GM21526 (cell line): ENCODE results near the gene CCDC187.

Experiments
- ATAC-seq: cut with Tn5 transposase; IDR thresholded peaks from one replicate; pipeline ENCODE4 v1.9.1; 2021; ENCODE audit warnings: moderate library complexity; ENCODE audit not compliant: unreplicated experiment, low FRiP score

CCDC187 gene

GRCh38 chr9:136314056-136314416 is 10.1 kb upstream of the CCDC187 start:
- no peak for ATAC-seq

DNA sequence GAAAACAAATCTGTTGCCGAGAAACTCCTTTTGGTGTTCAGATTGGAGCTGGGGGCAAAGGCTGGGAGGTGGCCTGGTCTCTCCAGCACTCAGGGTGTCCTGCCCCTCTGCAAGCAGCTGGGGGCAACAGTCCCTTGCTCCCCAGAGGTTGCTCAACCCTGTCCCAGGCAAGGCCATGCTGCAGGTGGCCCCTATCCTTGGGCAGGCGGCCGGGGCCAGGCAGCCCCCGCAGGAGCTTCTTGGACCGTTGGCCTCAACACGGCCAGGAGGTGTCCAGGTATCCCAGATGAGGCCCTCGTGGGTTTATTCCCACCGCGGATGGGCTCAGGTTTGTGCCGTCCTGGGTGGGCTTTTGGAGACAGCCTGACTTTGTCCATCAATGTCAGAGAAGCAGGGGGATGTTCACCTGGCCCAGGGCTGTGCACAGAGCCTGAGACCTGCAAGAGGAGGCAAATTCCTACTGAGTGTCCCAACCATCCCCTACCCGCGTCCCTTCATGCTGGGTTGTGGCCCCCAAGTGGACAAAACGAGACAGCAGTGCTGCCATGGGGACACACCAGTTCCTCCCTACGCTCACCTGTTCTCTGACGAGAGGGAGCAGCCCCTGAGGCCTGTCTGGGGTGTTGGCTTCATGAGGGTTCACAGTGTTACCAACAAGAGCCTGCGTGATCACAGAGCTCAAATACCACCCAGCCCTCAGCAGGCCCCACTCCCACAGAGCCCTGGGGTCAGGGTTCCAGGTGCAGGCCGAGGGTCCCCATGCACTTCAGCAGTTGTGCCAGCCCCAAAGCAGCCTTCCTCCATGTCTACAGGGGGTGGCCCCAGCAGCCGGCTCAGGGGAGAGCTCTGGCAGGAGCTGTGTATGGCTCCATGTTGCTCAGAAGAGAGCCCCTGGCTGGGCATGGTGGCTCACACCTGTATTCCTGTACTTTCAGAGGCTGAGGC is 9.5 kb upstream of the CCDC187 start:
- no peak for ATAC-seq

DNA sequence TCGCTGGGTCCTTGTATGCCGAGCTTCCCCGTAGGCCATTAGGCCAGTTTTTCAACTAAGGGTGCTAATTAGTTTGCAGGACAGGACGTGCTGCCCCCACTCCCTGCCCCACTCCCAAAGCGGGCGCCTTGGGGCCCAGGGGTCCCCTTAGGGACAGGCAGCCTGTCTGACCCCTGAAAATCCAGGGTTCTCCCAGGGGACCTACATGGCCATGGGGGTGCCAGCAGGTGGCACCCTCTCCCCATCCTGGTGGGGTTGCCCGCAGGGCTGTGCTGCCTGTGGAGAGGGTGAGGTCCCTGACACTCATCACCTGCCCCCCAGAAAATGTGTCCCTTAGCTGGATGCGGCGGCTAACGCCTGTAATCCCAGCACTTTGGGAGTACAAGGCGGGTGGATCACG is 8.5 kb upstream of the CCDC187 start:
- ATAC-seq, result no peak

- ATAC-seq, result no peak
Observed at GRCh38 chr9:136312009-136312375, 8.1 kb upstream of the CCDC187 start.

DNA sequence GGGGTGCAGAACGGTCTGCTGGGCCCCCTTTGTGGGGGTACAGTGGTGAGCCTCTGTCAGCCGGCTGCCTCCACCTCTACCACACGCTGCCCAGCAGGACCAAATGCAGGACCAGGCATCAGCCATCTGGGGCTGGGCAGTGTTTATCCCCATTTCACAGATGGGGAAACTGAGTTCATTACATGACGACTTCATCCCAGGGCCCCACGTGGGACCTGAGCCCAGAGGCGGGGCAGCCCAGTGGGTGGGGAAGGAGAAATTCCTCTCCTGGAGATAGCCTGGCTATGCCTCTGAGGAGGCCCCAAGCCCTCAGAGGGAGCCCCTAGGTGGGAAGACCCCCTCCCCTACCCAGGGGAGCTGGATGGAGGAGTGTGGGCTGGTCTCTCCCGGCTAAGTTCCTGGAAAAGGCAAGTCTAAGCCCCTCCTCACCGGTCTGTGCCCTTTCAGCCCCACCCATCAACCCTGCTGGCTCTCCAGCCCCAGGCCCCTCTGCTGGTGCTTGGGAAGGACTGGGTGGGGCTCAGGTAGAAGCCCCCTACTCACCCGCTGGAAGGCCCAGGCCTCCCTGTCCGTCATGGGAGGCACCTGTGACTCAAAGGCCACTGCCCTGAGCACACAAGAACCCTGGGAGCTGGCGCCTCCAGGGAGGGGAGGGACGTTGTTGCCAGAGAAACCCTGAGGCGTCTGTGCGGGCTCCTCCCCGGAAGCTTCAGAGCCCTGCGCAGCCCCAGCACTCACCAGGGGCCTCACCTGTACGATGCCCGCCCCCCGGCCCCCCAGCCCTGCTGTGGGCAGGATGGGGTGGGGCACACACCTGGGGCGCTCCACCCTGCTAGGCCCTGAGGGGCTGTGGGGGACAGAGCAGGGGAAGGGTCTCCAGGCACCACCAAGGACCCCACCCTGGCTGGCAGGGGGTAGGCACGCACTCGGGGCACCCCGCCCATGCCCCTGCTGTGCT is 7.4 kb upstream of the CCDC187 start:
- ATAC-seq, result no peak

DNA sequence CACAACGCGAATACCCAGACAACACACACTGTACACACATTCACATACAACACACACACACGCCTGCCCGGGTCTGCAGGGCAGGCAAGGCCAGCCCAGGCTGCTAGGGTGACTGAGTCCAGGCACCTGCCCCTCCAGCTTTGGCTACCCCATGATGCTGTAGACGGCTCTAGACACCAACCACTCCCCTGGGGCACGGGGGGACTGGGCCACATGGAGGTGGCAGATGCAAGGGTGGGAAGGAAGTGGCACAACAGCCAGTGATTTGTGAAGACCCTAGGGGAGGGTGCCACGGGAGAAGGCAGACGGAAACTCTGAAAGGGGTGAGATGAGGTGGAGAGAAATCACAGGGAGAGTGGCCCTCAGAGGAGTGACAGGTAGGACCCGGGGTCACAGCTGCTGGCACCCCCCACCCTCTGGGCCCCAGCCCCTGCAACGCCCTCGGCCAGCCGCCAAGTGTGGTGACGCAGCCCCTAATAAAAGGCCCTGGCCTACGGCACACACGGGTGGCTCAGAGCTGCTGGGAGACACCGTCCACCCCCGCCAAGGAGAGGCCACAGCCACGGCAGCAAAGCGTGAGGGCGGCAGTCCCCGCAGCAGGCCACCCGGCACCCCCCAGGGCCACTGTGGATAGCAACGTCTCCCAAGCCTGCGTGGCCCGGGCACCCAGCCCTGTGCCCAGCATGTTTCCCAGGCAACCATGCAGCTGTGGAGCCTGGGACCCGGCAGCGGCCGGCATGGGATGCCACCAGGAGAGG is 6.6 kb upstream of the CCDC187 start:
- ATAC-seq, result no peak

GRCh38 chr9:136309806-136310220 is 5.9 kb upstream of the CCDC187 start:
- ATAC-seq, result no peak

DNA sequence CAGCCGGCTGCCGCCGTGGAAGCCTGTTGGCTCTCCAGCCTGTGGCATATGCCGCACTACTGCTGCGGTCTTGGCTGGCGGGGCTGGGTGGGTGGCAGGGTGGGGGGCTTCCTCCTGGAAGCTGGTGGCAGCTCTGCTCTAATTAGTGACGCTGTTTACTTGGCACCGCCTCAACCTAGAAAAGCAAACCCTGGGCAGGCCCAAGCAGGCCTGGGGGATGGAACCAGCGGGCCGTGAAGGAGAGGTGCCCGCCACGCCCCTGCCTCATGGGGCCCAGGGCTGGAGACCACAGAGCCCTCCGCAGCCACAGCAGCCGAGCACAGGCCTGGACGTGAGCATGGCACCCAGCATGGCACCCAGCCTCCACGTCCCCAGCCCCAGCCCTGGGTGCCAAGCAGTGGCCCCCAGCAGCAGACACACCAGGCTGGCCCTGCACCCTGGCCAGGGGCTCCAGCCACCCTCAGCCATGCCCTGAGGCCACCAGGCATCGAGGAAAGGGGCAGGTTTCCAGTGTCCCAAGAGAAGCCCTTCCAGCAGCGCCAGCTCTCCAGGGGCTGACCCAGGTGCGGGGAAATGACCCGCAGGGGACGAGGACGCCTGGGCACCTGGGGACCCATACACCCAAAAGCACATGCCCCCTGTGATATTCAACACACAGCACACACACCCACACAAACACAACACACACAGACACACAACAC is 5.4 kb upstream of the CCDC187 start:
- ATAC-seq, result no peak

DNA sequence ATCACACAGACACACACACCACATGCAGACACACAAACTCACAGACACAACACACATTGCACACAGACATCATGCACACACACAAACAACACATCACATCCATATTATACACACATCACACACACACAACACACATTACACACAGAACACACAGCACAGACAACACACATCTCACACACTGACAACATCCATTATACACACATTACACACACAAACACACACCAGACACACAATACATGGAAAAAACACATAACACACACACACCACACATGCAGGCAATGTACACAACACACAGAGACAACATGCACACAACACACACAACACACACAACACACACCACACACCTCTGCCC is 4.8 kb upstream of the CCDC187 start:
- ATAC-seq, result no peak

DNA sequence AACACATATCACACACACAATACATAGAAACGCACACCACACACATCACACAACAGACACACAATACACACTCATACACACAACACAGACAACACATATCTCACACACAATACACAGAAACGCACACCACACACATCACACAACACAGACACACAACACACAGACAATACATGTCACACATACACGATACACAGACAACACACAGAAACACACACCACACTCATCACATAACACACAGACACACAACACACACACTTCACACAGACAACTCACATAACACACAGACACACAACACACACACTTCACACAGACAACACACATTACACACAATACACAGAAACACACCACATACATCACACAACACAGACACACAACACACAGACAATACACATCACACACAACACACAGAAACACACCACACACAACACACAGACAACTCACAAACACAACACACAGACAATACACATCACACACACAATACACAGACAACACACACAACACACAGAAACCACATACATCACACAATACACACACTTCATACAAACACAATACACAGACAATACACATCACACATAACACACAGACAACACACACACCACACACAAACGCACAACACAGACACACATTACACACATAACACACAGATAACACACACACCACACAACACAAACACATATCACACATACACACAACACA is 4.3 kb upstream of the CCDC187 start:
- ATAC-seq, result no peak

- no peak for ATAC-seq
Observed at GRCh38 chr9:136307215-136307750, 3.4 kb upstream of the CCDC187 start.

GRCh38 chr9:136306211-136307208 is 2.6 kb upstream of the CCDC187 start:
- no peak for ATAC-seq

GRCh38 chr9:136305804-136306203 is 1.9 kb upstream of the CCDC187 start:
- no peak for ATAC-seq

DNA sequence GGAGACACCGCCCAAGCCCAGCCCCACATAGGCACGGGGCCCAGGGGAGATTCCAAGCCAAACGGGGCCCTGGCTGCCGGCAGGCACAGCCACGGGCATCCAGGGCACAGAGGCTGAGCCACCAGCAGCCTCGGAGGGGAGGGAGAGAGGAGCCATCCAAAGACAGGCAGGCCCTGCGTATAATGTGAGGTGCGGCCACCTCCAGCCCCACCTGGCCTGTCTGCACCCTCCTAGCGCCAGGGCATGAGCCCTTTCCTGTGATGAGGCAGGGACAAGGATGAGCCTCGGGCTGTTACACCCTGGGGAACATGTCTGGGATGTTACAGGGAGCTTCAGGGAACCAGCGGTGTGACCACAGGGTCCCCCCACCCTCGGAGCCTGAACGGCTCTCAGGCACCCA is 1.1 kb upstream of the CCDC187 start:
- no peak for ATAC-seq

DNA sequence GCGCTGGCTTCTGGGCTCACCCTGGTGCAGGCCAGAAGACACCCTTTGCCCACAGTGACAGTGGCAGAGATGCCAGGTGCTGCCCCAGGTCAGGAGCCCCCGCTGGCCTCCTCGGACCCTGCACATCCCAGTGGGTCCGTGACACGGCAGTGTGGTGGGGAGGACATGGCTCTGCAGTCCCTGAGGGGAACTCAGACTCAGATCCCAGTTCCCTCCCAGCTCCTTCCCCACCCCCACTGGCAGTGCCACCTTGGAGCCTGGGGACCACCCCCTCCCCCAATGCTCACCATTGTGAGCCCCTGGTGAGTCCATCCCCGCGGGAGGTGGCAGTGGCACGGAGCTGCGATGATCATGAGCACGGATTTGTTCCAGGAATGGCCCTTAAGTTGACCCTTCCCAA is 562 bp upstream of the CCDC187 start:
- ATAC-seq, result no peak

DNA sequence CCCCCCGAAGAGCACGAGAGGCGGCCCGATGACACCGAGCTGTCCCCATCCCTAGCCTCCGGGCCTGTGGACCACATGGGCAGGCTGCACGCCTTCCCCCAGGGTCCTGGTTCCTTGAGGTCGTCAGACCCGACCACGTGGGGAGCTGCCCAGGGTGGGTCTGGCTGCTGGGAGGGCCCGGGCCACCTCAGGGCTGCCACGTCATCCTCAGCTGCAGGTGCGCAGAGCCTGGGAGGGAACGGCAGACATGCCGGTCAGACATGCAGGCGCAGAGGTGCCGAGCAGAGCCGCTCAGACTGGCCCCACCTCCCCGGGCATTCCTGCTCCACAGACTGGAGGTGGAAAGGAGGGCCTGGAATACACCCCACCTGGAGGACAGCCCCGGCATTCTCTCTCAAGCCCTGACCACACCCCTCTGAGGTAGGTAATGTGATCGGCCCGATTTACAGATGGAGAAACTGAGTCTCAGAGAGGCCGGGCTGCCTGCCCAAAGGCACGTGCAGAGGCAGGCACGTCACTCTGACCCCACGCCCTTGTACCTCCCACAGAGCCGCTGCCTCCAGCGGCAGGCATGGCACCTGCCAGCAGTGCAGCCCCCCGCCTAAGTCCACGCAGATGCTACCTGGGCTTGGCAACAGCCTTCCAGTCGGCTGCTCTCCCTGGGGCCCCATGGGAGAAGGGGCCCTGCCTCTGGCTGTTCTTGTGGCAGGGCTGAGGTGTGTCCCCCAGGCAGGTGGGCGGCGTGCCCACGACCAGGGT is 649 bp downstream of the CCDC187 start:
- no peak for ATAC-seq

GRCh38 chr9:136302527-136302926 is 1.4 kb downstream of the CCDC187 start:
- no peak for ATAC-seq
